Measurements from ENCODE around the gene CIAPIN1.

CIAPIN1 gene

GRCh38 chr16:57385083-57385482, 62.1 kb downstream of the CIAPIN1 start:
- DNase-seq (ENCODE audit: low read depth) = no peak
- no peak overlapping the region for H3K4me3 ChIP-seq (ENCODE audit: low read depth, low read length)
- TF ChIP-seq CTCF (IDR thresholded peaks at IDR 0.05; ENCODE audit: low read depth, low read length, missing control alignments) = no peak
- in situ Hi-C loops (cut with HindIII; ENCODE audit: low sequenced_read_pairs) = loop anchor here (5.0 kb wide), 1 partner anchor 43 kb away; no protein-coding TSS in a partner anchor

GRCh38 chr16:57384248-57385070, 62.7 kb downstream of the CIAPIN1 start:
- DNase-seq (ENCODE audit: low read depth) = no peak
- no peak overlapping the region for H3K4me3 ChIP-seq (ENCODE audit: low read depth, low read length)
- in situ Hi-C loops (cut with HindIII; ENCODE audit: low sequenced_read_pairs) = loop anchor here (5.0 kb wide), 1 partner anchor 42 kb away; no protein-coding TSS in a partner anchor
- no peak for TF ChIP-seq CTCF (IDR thresholded peaks at IDR 0.05; ENCODE audit: low read depth, low read length, missing control alignments)

GRCh38 chr16:57383276-57384247, 63.6 kb downstream of the CIAPIN1 start:
- no peak overlapping the region for H3K4me3 ChIP-seq (ENCODE audit: low read depth, low read length)
- in situ Hi-C loops (cut with HindIII; ENCODE audit: low sequenced_read_pairs) = no loop called here
- DNase-seq (ENCODE audit: low read depth) = peak; percentile 60
- TF ChIP-seq CTCF (IDR thresholded peaks at IDR 0.05; ENCODE audit: low read depth, low read length, missing control alignments) = no peak

- no peak for TF ChIP-seq CTCF (IDR thresholded peaks at IDR 0.05; ENCODE audit: low read depth, low read length, missing control alignments)
- DNase-seq (ENCODE audit: low read depth) = no peak
- in situ Hi-C loops (cut with HindIII; ENCODE audit: low sequenced_read_pairs) = no loop called here
- no peak overlapping the region for H3K4me3 ChIP-seq (ENCODE audit: low read depth, low read length)
These were observed 64.5 kb downstream of the CIAPIN1 start for GRCh38 chr16:57382535-57383275.

GRCh38 chr16:57381791-57382534, 65.2 kb downstream of the CIAPIN1 start:
- no peak for TF ChIP-seq CTCF (IDR thresholded peaks at IDR 0.05; ENCODE audit: low read depth, low read length, missing control alignments)
- H3K4me3 ChIP-seq (ENCODE audit: low read depth, low read length) = no peak overlapping the region
- DNase-seq (ENCODE audit: low read depth) = no peak
- in situ Hi-C loops (cut with HindIII; ENCODE audit: low sequenced_read_pairs) = no loop called here

Measured in astrocyte of the cerebellum (primary cell).